ENCODE data around the gene PLXNC1. TPM values are rescaled to one million over a fixed set of nuclear protein-coding genes. Genes with fewer than 3 reads are reported as not detected.

Gene PLXNC1
- total RNA-seq, 1 donor from 2014 or later: 1.8 TPM

- no peaks in the 10 kb centered on the region for H3K36me3 ChIP-seq
- intact Hi-C loops (cut with DNase I): no loop called here
- TF ChIP-seq CTCF (IDR thresholded peaks at IDR 0.05): no peak
These were observed 42.2 kb downstream of the PLXNC1 start for GRCh38 chr12:94190623-94191022.

GRCh38 chr12:94191023-94191422 is 42.6 kb downstream of the PLXNC1 start:
- no peaks in the 10 kb centered on the region for H3K36me3 ChIP-seq
- TF ChIP-seq CTCF (IDR thresholded peaks at IDR 0.05): no peak
- no peaks in the 10 kb centered on the region for H3K4me1 ChIP-seq
- intact Hi-C loops (cut with DNase I): no loop called here
- DNase-seq (ENCODE audit: low spot score in 2 of 2): no peak
- no peaks in the 10 kb centered on the region for H3K27me3 ChIP-seq
- H3K27ac ChIP-seq: no peak overlapping the region
- H3K9me3 ChIP-seq: no peaks in the 10 kb centered on the region
- H3K4me3 ChIP-seq: no peak overlapping the region

More at GRCh38 chr12:94190623-94191022, 42.2 kb downstream of the PLXNC1 start:
- H3K4me1 ChIP-seq: no peaks in the 10 kb centered on the region
- H3K9me3 ChIP-seq: no peaks in the 10 kb centered on the region
- no peak for DNase-seq (ENCODE audit: low spot score in 2 of 2)
- H3K27me3 ChIP-seq: no peaks in the 10 kb centered on the region
- H3K4me3 ChIP-seq: no peak overlapping the region
- H3K27ac ChIP-seq: no peak overlapping the region

DNA sequence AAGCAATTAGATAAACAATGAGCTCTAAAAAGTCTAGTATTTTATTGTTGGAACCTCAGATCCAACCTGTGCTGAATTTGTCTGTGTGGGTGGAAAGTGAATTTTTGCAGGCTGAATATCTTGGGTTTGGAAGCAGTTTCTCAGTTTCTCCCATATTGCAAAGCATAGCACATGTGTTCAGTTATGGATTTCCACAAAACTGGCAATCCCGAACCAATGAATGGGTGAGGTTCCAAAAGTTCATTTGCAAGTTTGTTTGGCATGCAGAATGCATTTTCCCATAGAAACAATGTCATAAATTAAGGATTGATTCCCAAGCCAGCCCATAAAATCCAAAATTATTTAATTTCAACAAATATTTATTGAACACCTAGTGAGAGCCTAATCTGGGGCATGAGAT is 43.4 kb downstream of the PLXNC1 start:
- no peak overlapping the region for H3K4me3 ChIP-seq
- H3K27ac ChIP-seq: no peak overlapping the region
- intact Hi-C loops (cut with DNase I): no loop called here

GRCh38 chr12:94192506-94192905 is 44.1 kb downstream of the PLXNC1 start:
- H3K4me1 ChIP-seq: no peaks in the 10 kb centered on the region
- DNase-seq (ENCODE audit: low spot score in 2 of 2): no peak
- intact Hi-C loops (cut with DNase I): no loop called here
- no peaks in the 10 kb centered on the region for H3K27me3 ChIP-seq
- H3K27ac ChIP-seq: no peak overlapping the region
- no peaks in the 10 kb centered on the region for H3K9me3 ChIP-seq
- H3K36me3 ChIP-seq: no peaks in the 10 kb centered on the region
- TF ChIP-seq CTCF (IDR thresholded peaks at IDR 0.05): no peak
- no peak overlapping the region for H3K4me3 ChIP-seq

More for the DNA sequence above, 43.4 kb downstream of the PLXNC1 start:
- no peaks in the 10 kb centered on the region for H3K27me3 ChIP-seq
- no peak for TF ChIP-seq CTCF (IDR thresholded peaks at IDR 0.05)
- no peaks in the 10 kb centered on the region for H3K4me1 ChIP-seq
- DNase-seq (ENCODE audit: low spot score in 2 of 2): no peak
- H3K9me3 ChIP-seq: no peaks in the 10 kb centered on the region
- no peaks in the 10 kb centered on the region for H3K36me3 ChIP-seq

DNA sequence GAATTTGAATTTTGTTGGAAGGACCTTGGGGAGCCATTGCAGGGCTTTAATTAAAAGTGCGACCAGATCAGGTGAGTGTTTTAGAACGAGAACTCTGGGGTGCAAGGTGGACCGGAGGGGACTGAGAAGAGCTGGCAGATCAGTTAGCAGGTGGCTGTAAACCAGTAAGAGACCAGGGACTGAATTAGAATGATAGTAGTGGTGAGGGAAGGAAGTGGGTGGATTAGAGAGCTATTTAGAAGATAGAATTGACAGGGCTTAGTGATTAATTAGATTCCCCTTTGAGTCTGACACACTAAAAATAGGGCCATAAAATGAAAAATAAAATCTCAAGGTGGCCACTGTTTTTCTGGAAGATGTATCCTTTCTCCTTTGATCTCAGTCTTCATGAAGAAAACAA is 44.8 kb downstream of the PLXNC1 start:
- no peaks in the 10 kb centered on the region for H3K9me3 ChIP-seq
- no peak for DNase-seq (ENCODE audit: low spot score in 2 of 2)
- H3K27ac ChIP-seq: no peak overlapping the region
- TF ChIP-seq CTCF (IDR thresholded peaks at IDR 0.05): no peak
- intact Hi-C loops (cut with DNase I): no loop called here
- H3K4me3 ChIP-seq: no peak overlapping the region
- no peaks in the 10 kb centered on the region for H3K36me3 ChIP-seq
- H3K27me3 ChIP-seq: no peaks in the 10 kb centered on the region
- H3K4me1 ChIP-seq: no peaks in the 10 kb centered on the region

GRCh38 chr12:94195483-94195882 is 47.1 kb downstream of the PLXNC1 start:
- Histone ChIP-seq H3K27ac (no peak overlapping the region), H3K4me3 (no peak overlapping the region), H3K9me3 (no peaks in the 10 kb centered on the region), H3K4me1 (no peaks in the 10 kb centered on the region), H3K27me3 (no peaks in the 10 kb centered on the region), H3K36me3 (no peaks in the 10 kb centered on the region)
- no peak for TF ChIP-seq CTCF (IDR thresholded peaks at IDR 0.05)
- intact Hi-C loops (cut with DNase I): no loop called here
- DNase-seq (ENCODE audit: low spot score in 2 of 2): no peak
